ENCODE data around the gene CDK6.

CDK6 gene

GRCh38 chr7:92826258-92826938 lies 10.0 kb downstream of the CDK6 start:
- DNase-seq (ENCODE audit: low read depth): no peak

DNA sequence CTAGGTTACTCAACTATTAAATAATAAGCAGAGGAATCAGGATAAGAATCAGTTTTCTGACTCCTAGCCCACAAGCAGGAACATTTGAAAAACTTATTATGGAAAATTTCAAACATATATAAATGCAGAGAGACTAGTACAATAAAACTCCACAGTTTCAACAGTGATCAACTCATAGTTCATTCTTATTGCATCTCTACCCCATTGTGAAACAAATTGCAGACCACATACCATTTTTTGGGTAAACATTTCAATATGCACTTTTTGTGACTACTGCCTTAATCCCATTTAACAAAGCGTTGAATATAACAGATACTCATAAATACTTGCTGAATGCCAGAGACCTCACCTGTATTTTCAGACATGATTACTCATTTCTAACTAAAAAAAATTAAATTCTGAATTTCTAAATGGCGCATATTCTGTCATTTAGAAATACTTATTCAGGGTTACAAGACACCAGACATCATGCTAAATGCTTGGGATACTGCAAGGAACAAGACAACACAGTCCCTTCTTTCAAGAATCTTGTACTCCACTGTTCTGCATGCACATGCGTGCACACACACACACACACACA lies 11.4 kb downstream of the CDK6 start:
- no peak for DNase-seq (ENCODE audit: low read depth)

- no peak for DNase-seq (ENCODE audit: low read depth)
Observed at GRCh38 chr7:92824450-92824849, 11.9 kb downstream of the CDK6 start.

- DNase-seq (ENCODE audit: low read depth): no peak
Observed at GRCh38 chr7:92823042-92823441, 13.3 kb downstream of the CDK6 start.

GRCh38 chr7:92820191-92820590 lies 16.2 kb downstream of the CDK6 start:
- no peak for DNase-seq (ENCODE audit: low read depth)

DNA sequence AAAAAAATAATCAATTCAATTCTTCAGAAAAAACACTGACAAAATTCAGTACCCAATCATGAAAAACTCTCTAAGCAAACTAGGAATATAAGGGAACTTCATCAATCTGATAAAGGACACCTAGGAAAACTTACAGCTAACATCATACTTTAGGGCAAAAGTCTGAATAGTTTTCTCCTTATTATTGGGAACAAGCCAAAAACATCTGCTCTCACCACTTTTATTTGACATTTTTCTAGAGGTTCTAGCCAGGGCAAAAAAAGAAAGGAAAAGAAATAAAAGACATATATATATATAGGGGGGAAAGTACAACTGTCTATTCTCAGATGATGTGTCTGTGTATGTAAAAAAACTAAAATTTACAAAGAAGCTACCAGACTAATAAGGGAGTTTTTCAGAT lies 19.0 kb downstream of the CDK6 start:
- DNase-seq (ENCODE audit: low read depth): no peak

DNA sequence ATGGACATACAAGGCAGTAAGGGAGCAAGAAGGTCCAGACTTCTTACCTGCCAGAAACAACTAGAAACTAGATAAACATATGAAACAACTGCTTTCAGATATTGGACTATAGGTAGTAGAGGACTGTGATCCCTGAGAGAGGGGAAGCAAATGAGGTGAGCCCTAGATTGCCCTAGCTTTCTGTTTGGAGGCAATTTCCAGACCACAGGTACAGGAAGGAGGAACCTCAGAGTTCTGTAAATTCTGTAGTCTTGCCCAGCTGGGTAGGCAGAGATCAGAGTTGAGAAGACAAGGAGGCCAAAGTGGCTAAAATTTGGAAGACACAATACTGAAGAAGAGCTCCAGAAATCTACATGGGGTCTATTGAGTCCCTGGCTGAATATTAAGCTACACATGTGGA lies 21.0 kb downstream of the CDK6 start:
- no peak for DNase-seq (ENCODE audit: low read depth)

DNA sequence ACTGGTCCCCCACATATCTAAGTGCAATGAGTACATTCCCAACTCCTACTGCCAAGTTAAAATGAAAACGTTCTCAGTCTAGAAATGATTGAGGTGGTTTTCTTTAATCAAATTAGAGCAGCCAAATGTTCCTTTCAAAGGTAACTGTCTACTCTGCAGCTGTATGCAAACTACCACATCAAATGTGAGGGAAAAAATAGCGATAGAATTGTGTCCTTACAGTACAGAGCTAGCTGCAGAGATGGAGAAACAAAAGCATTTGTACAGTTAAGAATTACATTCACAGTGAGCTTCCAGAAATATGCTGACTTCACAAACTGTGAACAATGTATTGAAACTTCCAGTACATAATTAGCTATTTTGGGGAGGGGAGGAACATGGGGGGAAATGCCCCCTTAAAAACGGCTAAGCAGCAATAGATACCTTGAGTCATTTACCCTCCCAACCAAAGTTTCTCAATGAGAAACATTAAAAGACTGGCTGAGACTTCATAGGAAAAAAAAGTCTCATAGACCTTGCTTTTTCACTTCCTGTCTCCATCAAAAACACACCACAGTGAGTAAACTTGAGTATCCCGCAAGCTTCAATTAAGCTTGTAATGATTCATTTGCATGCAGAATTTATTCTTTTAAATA lies 22.9 kb downstream of the CDK6 start:
- no peak for DNase-seq (ENCODE audit: low read depth)

GRCh38 chr7:92811158-92811557 lies 25.2 kb downstream of the CDK6 start:
- DNase-seq (ENCODE audit: low read depth): no peak

GRCh38 chr7:92809760-92810573 lies 26.4 kb downstream of the CDK6 start:
- no peak for DNase-seq (ENCODE audit: low read depth)

- no peak for DNase-seq (ENCODE audit: low read depth)
Observed at GRCh38 chr7:92809397-92809759, 27.0 kb downstream of the CDK6 start.

DNA sequence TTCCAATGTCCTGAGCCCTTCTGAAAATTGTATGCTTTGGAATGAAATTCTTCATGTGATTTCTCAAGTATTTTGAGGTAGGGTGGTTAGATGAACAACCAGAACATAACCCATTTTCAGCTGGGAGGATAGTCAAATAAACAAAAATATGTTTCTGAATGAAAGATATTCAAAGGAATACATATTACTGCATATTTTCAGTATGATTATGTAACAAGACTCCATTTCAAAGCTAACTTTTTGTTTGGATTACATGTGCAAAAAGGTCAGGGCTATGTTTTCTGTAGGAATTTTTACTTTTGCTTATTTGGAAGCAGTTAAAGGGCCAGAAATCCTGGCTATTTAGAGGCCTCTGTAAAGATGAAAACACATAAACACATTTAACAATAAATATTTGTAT lies 27.7 kb downstream of the CDK6 start:
- DNase-seq (ENCODE audit: low read depth): no peak

DNA sequence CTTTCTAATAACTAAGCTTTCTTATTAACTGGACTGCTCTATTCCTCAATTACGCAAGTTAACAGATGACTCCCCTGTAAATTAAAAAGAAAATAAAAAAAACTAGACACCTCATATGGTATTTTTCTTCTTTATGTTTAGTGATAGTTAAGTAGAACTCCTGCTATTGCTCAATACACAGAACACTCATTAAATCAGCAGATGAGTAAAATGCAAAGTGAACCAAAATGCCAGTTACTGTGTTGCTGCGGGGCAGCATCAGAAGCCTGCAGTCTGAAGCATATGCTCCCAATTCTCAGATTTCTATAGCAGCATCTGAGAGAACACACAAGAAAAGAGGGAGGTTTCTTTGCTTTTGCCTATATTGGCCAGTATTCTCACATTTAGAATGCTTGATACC lies 28.4 kb downstream of the CDK6 start:
- no peak for DNase-seq (ENCODE audit: low read depth)

- no peak for DNase-seq (ENCODE audit: low read depth)
Observed at GRCh38 chr7:92806496-92806895, 29.9 kb downstream of the CDK6 start.

DNA sequence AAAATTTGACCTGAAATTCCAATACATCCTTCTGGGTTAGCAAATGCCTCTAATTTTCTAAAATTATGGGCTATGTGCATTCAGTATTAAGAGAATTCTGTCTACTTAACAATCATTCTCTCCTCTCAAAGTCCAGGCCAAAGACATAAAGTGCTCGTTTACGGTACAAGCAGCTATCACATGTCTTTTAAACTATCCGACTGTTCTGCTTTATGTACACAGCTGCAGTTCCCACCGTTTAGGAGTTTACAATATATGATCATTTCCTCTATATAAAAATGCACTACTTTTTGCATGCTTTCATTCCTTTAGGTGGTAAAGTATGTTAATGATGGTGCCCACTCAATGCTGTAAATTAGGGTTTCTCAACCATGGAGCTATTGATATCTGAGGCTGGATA lies 34.0 kb downstream of the CDK6 start:
- no peak for DNase-seq (ENCODE audit: low read depth)

DNA sequence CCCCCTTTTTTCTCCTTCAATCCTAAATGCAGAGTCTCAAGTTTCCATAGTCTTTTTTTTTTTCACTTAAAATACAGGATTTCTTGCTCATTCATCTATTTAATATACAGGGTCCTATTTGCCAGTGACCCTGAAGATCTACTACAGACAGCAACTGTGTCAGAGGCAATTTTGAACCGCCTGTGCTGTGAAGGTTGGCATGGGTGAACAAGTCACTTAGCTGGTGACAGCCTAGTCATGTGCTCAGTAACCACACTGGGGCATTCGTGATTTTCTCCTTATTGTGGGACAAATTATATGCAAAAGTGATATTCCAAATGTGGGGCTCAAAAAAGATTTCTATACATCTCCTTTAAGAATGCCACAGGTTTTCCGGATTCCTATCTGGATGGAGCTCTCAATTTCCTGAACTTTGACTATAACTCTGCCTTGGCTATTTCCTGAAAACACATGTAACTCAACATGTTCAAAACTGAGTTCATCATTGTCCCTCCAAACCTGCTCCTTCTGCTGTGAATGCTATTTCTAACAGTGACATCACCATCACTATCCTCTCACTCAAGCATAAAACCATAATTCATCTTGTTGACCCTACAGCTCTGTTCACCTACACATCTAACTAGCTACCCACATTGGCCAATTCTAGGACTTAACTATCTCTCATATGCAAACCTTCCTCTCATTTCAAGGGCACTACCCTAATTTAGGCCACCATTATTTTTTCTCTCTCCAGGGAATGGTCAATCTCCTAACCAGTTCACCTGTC lies 36.7 kb downstream of the CDK6 start:
- no peak for DNase-seq (ENCODE audit: low read depth)

DNA sequence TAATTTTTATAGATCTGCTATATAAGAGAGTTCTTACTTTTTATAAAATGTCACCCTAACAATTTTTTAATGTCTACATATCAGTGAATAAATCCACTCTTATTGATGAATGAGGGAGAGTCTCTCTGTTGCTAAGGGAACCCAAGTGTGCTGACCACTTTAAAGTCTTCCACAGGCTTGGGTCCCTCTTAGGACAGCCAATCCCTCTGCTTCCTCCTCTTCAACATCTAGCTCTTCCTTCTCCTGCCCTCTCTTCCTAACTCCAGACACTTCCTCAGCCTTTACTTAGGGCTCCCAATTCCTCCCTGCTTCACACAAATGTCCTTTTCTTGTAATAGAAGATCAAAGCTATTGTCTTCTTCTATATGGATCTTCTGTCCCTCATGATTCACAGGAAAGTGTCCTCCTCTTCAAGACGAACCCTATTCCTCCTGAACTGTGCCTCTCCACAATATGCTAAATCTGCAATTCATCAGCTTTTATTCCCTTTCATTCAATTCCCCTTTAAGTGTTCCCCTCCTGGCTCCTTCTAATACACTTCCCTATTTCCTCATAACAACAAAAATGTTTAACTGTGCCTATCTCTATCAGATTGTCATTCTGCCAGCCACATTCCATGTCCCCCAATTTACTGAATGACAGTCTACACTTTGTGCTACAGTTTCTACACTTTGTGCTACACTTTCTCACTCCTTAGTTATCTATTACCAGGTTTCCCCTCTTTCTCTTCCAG lies 37.7 kb downstream of the CDK6 start:
- no peak for DNase-seq (ENCODE audit: low read depth)

- DNase-seq (ENCODE audit: low read depth): no peak
Observed at GRCh38 chr7:92797693-92798092, 38.7 kb downstream of the CDK6 start.

- DNase-seq (ENCODE audit: low read depth): no peak
Observed at GRCh38 chr7:92797284-92797683, 39.1 kb downstream of the CDK6 start.

- DNase-seq (ENCODE audit: low read depth): no peak
Observed at GRCh38 chr7:92794831-92795230, 41.5 kb downstream of the CDK6 start.

- DNase-seq (ENCODE audit: low read depth): no peak
Observed at GRCh38 chr7:92794391-92794790, 42.0 kb downstream of the CDK6 start.

All from activated T-cell treated with anti-CD3 and anti-CD28 coated beads for 1 hour (primary cell).